Astrocyte of the spinal cord (primary cell): ENCODE data around the gene HSBP1L1.

Experiments
- DNase-seq: peaks from one replicate; pipeline ENCODE4 v3.0.0; 2011; ENCODE audit warnings: low read depth, low spot score
- H3K4me3 ChIP-seq: 2 replicates; pipeline ENCODE4 v1.5.1; 2011; ENCODE audit warnings: low read depth, mild to moderate bottlenecking, low read length, moderate library complexity
- CTCF ChIP-seq: IDR thresholded peaks from 2 replicates; pipeline ENCODE4 v1.5.1; 2012; ENCODE audit warnings: low read depth, mild to moderate bottlenecking, low read length, inconsistent platforms
- in situ Hi-C: cut with HindIII; loops from 2 replicates; pipeline ENCODE4 v1.10.0; 2017; ENCODE audit warnings: low sequenced_read_pairs

HSBP1L1 gene

GRCh38 chr18:79940126-79940813 is 24.2 kb upstream of the HSBP1L1 start:
- no peak for TF ChIP-seq CTCF
- no peak for DNase-seq
- in situ Hi-C loops, result no loop called here
- H3K4me3 ChIP-seq, result no peak overlapping the region

DNA sequence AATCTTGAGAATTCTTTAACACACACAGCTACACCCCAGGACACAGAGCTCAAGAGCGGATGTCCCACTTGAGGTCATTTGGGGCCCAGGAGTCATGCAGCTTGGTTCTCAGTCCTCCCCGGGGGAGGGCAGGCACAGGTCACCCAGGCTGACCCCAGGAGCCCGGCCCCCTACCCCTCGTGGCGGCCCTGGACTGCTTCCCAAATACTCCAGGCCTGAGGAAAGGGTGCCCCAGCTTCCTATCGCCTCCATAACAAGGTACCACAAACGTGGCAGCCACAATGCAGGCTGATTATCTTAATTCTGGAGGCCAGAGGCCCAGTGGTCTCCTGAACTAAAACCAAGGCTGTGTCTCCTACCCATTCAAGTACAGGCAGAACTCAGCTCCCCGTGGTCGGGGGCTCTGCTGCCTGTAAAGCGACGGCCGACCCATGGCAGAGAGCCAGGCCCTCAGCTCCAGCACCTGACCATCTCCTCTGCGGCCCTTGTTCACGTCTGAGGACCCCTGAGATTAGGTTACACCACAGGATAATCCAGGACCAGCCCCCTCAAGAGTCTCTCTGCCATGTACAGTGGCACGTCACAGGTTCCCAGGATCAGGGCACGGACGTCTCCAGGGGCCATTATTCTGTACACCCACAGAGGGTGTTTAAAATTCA is 23.5 kb upstream of the HSBP1L1 start:
- no peak for TF ChIP-seq CTCF
- in situ Hi-C loops, result no loop called here
- no peak for DNase-seq
- H3K4me3 ChIP-seq, result no peak overlapping the region

- H3K4me3 ChIP-seq, result no peak overlapping the region
- no peak for DNase-seq
- in situ Hi-C loops, result no loop called here
- TF ChIP-seq CTCF, result no peak
Observed at GRCh38 chr18:79941473-79942119, 22.8 kb upstream of the HSBP1L1 start.

DNA sequence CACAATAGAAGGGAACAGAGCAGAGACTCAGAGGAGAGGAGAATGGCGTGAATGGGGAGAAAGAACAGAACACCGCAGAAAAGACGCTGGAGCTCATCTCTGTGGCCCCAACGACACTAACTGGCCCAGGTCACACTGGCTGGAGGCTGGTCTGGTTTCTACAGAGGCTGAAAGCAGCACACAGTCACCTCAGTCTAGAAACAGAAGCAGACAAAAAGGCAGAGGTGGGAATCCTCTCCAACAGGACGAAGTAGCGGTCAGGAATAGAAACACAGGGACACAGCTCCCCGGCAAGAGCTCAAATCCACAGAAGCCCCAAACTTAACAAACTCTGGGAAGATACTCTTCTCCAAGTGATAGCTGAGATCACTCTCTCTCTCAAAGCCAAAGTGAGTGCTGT is 22.2 kb upstream of the HSBP1L1 start:
- DNase-seq, result no peak
- no peak overlapping the region for H3K4me3 ChIP-seq
- TF ChIP-seq CTCF, result no peak
- in situ Hi-C loops, result no loop called here

DNA sequence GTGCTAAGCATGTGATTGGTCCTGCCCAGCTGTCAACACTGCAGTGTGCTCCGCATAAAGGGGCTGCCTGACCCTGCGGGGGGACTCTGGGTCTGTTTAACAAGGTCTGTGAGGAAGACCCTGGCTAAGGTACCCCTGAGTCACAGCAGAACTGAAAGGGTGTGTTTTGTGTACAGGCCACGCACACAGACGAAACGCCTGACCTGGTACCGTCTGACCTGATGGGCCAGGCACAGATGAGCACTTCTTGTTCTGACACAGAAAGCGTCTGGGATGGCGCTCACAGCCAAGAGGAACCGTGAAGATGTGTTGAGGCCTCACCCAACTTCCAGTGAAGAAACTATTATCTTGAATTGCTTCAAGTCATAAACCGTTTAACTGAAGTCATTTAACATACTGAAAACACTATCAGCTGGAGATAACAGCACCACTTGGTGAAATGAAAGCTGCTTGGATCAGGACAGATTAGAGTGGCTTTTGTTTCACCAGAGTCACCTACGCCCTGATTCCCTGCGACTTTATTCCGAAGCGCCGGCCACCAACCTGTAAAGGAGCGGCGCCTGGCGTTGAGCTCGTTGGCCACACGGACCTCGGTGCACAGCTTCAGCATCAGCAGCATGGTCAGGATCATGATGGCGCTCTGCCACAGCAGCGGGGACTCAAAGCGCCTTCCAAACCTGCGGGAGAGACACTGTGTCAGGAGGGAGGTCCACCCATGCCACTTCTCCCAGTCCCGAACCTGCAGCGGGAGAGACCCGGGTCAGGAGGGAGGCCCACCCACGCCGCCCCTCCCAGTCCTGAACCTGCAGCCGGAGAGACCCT is 21.4 kb upstream of the HSBP1L1 start:
- no peak overlapping the region for H3K4me3 ChIP-seq
- in situ Hi-C loops, result no loop called here
- no peak for DNase-seq
- no peak for TF ChIP-seq CTCF

- in situ Hi-C loops, result no loop called here
- TF ChIP-seq CTCF, result no peak
- no peak overlapping the region for H3K4me3 ChIP-seq
Observed at GRCh38 chr18:79943608-79944125, 20.8 kb upstream of the HSBP1L1 start.

More at GRCh38 chr18:79943608-79944125, 20.8 kb upstream of the HSBP1L1 start:
- no peak for DNase-seq
